Fibroblast of skin of back (primary cell): ENCODE results near the gene CENPN.

Experiments
- DNase-seq: peaks from one replicate; pipeline ENCODE4 v3.0.0-alpha.2; 2013

Gene CENPN

GRCh38 chr16:81035398-81035974 lies 28.5 kb downstream of the CENPN start, which contains the start of gene ATMIN:
Gene ATMIN (plus strand): TSS chr16:81035842. CDS start chr16:81035871, 29 bp downstream.
- peak; percentile 84 for DNase-seq

- peak; percentile 15 for DNase-seq
Observed at GRCh38 chr16:81035975-81036750, 29.1 kb downstream of the CENPN start.

GRCh38 chr16:81036751-81037350 lies 29.8 kb downstream of the CENPN start:
- peak; percentile 4 for DNase-seq

- no peak for DNase-seq
Observed at GRCh38 chr16:81040131-81040530, 33.1 kb downstream of the CENPN start.

- peak; percentile 4 for DNase-seq
Observed at GRCh38 chr16:81040842-81041241, 33.8 kb downstream of the CENPN start.

GRCh38 chr16:81041696-81042095 lies 34.7 kb downstream of the CENPN start:
- DNase-seq = no peak

- DNase-seq = no peak
Observed at GRCh38 chr16:81042821-81043220, 35.8 kb downstream of the CENPN start.

GRCh38 chr16:81053761-81054160 lies 46.7 kb downstream of the CENPN start:
- DNase-seq = no peak

- DNase-seq = no peak
Observed at GRCh38 chr16:81060576-81061306, 53.7 kb downstream of the CENPN start.

GRCh38 chr16:81061307-81061640 lies 54.3 kb downstream of the CENPN start:
- no peak for DNase-seq

GRCh38 chr16:81061871-81062608 lies 55.0 kb downstream of the CENPN start:
- no peak for DNase-seq

- no peak for DNase-seq
Observed at GRCh38 chr16:81066681-81067080, 59.7 kb downstream of the CENPN start.

- DNase-seq = no peak
Observed at GRCh38 chr16:81067166-81067565, 60.2 kb downstream of the CENPN start.

GRCh38 chr16:81069063-81069462 lies 62.0 kb downstream of the CENPN start:
- no peak for DNase-seq

GRCh38 chr16:81070979-81071378 lies 64.0 kb downstream of the CENPN start:
- no peak for DNase-seq

GRCh38 chr16:81071805-81072204 lies 64.8 kb downstream of the CENPN start:
- DNase-seq = no peak

GRCh38 chr16:81073560-81074330 lies 66.7 kb downstream of the CENPN start:
- DNase-seq = no peak

- peak; percentile 84 for DNase-seq
Observed at GRCh38 chr16:81076566-81077075, 69.6 kb downstream of the CENPN start.

- peak; percentile 95 for DNase-seq
Observed at GRCh38 chr16:81077076-81077940, 70.3 kb downstream of the CENPN start, which contains the start of gene C16orf46. Gene C16orf46 (minus strand): TSS chr16:81077238. CDS start chr16:81063955, 13,283 bp downstream.

- DNase-seq = no peak
Observed at GRCh38 chr16:81080233-81080632, 73.2 kb downstream of the CENPN start.
